Measurements from ENCODE around the gene LTBP3.

The LTBP3 gene

GRCh38 chr11:65548395-65548794 is 9.8 kb downstream of the LTBP3 start:
- TF ChIP-seq, protein P1, sequence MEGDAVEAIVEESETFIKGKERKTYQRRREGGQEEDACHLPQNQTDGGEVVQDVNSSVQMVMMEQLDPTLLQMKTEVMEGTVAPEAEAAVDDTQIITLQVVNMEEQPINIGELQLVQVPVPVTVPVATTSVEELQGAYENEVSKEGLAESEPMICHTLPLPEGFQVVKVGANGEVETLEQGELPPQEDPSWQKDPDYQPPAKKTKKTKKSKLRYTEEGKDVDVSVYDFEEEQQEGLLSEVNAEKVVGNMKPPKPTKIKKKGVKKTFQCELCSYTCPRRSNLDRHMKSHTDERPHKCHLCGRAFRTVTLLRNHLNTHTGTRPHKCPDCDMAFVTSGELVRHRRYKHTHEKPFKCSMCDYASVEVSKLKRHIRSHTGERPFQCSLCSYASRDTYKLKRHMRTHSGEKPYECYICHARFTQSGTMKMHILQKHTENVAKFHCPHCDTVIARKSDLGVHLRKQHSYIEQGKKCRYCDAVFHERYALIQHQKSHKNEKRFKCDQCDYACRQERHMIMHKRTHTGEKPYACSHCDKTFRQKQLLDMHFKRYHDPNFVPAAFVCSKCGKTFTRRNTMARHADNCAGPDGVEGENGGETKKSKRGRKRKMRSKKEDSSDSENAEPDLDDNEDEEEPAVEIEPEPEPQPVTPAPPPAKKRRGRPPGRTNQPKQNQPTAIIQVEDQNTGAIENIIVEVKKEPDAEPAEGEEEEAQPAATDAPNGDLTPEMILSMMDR (IDR thresholded peaks at IDR 0.05; ENCODE audit: low read depth, low read length), result no peak
- no peak for DNase-seq (ENCODE audit: low read depth, low spot score)
- in situ Hi-C loops (cut with HindIII; ENCODE audit: low sequenced_read_pairs), result no loop called here
- no peak overlapping the region for H3K4me3 ChIP-seq (ENCODE audit: low read depth, low read length)

- H3K4me3 ChIP-seq (ENCODE audit: low read depth, low read length), result no peak overlapping the region
- in situ Hi-C loops (cut with HindIII; ENCODE audit: low sequenced_read_pairs), result no loop called here
- TF ChIP-seq, protein P1 (IDR thresholded peaks at IDR 0.05; ENCODE audit: low read depth, low read length), result no peak
- DNase-seq (ENCODE audit: low read depth, low spot score), result no peak
These were observed 10.6 kb downstream of the LTBP3 start for GRCh38 chr11:65547446-65548125.

DNA sequence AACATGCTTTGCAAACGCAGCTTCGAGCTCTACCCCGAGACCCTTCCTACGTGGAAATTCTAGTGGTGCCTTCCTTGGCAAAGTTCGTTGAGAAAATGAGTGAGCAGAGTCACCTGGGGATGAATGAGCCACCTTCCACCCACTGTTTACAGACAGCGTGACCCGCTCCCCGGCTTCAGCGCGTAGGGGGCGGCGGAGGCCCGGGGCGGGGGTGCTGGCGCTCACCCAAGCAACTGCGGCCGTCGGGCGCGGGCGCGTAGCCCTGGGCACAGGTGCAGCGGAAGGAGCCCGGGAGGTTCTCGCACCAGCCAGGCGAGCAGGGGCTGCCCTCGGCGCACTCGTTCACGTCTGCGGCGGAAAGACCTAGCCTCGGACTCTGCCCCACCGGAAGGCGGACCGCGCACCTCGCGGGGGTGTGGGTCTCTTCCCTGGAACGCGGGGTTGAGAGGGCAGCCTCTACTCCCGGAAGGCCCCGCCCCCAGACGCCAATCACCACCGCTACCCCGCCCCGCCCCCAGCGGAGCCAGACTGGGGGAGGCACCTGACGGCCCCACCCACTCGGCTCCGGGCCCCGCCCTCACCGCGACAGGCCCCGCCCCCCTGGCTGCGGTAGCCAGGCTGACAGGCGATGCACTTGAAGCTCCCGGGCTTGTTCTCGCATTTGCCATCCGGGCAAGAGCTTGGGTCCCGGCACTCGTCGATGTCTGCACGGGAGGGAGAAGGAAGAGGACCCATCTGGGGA is 11.8 kb downstream of the LTBP3 start:
- TF ChIP-seq, protein P1 (IDR thresholded peaks at IDR 0.05; ENCODE audit: low read depth, low read length), result no peak
- DNase-seq (ENCODE audit: low read depth, low spot score), result no peak
- H3K4me3 ChIP-seq (ENCODE audit: low read depth, low read length), result no peak overlapping the region
- in situ Hi-C loops (cut with HindIII; ENCODE audit: low sequenced_read_pairs), result no loop called here

DNA sequence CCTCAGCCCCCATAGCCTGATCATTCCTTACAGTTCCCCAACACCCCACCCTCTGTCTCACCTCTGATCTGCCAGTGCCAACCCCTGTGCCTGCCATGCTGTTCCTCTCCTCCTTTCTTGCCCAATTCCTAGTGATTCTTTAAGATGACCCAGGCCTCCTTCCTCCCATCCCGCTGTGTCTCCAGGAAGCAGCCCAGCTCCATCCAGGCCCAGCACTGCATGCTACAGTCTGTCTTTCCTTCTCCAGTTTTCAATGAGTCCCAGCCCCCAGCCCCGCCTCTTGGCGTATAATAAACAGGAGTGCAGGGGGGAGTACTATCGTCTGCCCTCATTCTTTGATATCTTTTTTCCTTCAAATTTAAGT is 12.3 kb downstream of the LTBP3 start:
- in situ Hi-C loops (cut with HindIII; ENCODE audit: low sequenced_read_pairs), result no loop called here
- TF ChIP-seq, protein P1 (IDR thresholded peaks at IDR 0.05; ENCODE audit: low read depth, low read length), result no peak
- no peak overlapping the region for H3K4me3 ChIP-seq (ENCODE audit: low read depth, low read length)
- DNase-seq (ENCODE audit: low read depth, low spot score), result no peak

GRCh38 chr11:65542738-65543390 is 15.3 kb downstream of the LTBP3 start:
- in situ Hi-C loops (cut with HindIII; ENCODE audit: low sequenced_read_pairs), result no loop called here
- DNase-seq (ENCODE audit: low read depth, low spot score), result no peak
- TF ChIP-seq, protein P1 (IDR thresholded peaks at IDR 0.05; ENCODE audit: low read depth, low read length), result no peak
- H3K4me3 ChIP-seq (ENCODE audit: low read depth, low read length), result no peak overlapping the region

DNA sequence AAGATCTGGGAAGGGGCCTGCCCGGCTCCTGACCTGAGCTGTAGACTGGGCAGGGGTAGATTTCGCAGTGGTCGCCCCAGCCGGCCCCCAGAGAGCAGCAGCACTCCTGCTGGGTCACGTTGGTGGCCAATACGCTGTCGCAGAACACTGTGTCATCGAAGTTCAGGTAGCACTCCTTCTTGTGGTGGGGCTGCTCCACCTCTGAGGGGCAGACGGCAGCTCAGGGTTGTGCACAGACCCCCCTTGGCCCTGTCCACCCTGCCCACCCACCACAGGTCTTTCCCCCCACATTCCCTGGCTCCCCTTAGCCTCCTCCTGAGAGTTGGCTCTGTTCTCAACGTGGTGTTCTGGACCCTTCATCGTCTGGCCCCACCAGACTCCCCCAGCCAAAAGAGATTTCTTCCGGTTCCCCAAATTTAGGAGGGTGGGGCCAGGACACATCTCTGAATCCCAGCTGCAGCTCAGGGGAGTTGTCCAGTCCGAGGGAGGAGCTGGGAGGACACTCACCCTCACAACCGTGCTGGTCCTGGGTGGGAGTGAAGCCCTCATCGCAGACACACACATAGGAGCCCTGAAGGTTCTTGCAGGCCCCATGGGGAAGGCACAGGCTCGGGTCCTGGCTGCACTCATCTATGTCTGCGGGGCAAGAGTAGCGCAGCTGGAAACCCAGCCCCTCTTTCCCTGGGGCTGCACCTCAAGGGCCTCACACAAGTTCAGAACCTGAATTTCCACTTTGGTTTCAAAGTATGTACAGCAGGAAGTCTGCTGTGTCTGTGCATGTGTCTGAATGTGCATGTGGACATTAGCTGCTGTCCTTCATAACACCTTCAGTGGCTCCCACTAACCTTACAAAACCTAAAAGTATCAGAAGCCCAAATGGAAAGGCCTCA is 16.8 kb downstream of the LTBP3 start:
- DNase-seq (ENCODE audit: low read depth, low spot score), result no peak
- in situ Hi-C loops (cut with HindIII; ENCODE audit: low sequenced_read_pairs), result no loop called here
- TF ChIP-seq, protein P1 (IDR thresholded peaks at IDR 0.05; ENCODE audit: low read depth, low read length), result no peak
- peak overlapping the region; percentile 3 for H3K4me3 ChIP-seq (ENCODE audit: low read depth, low read length)
